SK-N-DZ (cell line): ENCODE results near the gene P2RY13.

Source experiments
- DNase-seq: peaks from one replicate; pipeline ENCODE4 v3.0.0-alpha.2; 2015; ENCODE audit warnings: low spot score

Gene P2RY13

GRCh38 chr3:151321526-151321925, 7.8 kb downstream of the P2RY13 start:
- DNase-seq = no peak

GRCh38 chr3:151320131-151320530, 9.2 kb downstream of the P2RY13 start:
- no peak for DNase-seq

- DNase-seq = no peak
These were observed 9.7 kb downstream of the P2RY13 start for GRCh38 chr3:151319628-151320027.

GRCh38 chr3:151318991-151319390, 10.4 kb downstream of the P2RY13 start:
- no peak for DNase-seq

GRCh38 chr3:151318313-151318712, 11.0 kb downstream of the P2RY13 start:
- no peak for DNase-seq

- DNase-seq = no peak
These were observed 12.9 kb downstream of the P2RY13 start, which contains the start of gene GPR87 for GRCh38 chr3:151316267-151316991. GPR87 (minus strand) TSS chr3:151316820; CDS start chr3:151300100, 16,720 bp downstream.

- DNase-seq = no peak
These were observed 13.5 kb downstream of the P2RY13 start for GRCh38 chr3:151315846-151316245.

- DNase-seq = no peak
These were observed 14.2 kb downstream of the P2RY13 start for GRCh38 chr3:151315136-151315535.

GRCh38 chr3:151314593-151314992, 14.8 kb downstream of the P2RY13 start:
- no peak for DNase-seq

- no peak for DNase-seq
These were observed 15.2 kb downstream of the P2RY13 start for GRCh38 chr3:151314137-151314536.

- DNase-seq = no peak
These were observed 16.4 kb downstream of the P2RY13 start for GRCh38 chr3:151312972-151313371.

- no peak for DNase-seq
These were observed 19.8 kb downstream of the P2RY13 start for GRCh38 chr3:151309566-151309965.

- DNase-seq = no peak
These were observed 21.5 kb downstream of the P2RY13 start for GRCh38 chr3:151307583-151308488.

GRCh38 chr3:151307131-151307530, 22.2 kb downstream of the P2RY13 start:
- DNase-seq = no peak

GRCh38 chr3:151306168-151306810, 23.1 kb downstream of the P2RY13 start:
- DNase-seq = no peak

GRCh38 chr3:151305775-151306151, 23.6 kb downstream of the P2RY13 start:
- DNase-seq = no peak

GRCh38 chr3:151305060-151305774, 24.1 kb downstream of the P2RY13 start:
- DNase-seq = no peak

- DNase-seq = no peak
These were observed 25.6 kb downstream of the P2RY13 start for GRCh38 chr3:151303751-151304150.

- no peak for DNase-seq
These were observed 27.6 kb downstream of the P2RY13 start for GRCh38 chr3:151301787-151302186.

GRCh38 chr3:151300539-151300938, 28.8 kb downstream of the P2RY13 start:
- no peak for DNase-seq

- no peak for DNase-seq
These were observed 30.3 kb downstream of the P2RY13 start for GRCh38 chr3:151299006-151299405.

- no peak for DNase-seq
These were observed 31.9 kb downstream of the P2RY13 start for GRCh38 chr3:151297429-151297828.
